Measurements from ENCODE around the gene FBXO27.

DNA sequence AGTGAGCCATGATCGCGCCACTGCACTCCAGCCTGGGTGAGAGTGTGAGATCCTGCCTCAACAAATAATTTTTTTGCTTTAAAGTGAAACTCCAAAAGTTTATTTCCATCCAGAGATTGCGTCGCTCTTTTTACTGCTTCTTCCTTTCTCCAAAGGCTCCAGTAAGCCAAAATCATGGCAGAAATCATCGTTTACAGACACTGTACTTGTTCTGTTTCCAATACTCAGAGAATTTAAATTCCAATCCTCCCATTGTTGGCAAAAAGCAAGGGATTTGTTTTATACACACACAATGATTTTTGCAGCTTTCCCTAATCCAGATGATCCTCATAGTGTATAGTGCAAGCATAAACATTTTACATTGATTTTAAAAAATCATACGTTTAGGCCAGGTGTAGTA lies 15.3 kb downstream of the FBXO27 start:
- TF ChIP-seq, protein P1, sequence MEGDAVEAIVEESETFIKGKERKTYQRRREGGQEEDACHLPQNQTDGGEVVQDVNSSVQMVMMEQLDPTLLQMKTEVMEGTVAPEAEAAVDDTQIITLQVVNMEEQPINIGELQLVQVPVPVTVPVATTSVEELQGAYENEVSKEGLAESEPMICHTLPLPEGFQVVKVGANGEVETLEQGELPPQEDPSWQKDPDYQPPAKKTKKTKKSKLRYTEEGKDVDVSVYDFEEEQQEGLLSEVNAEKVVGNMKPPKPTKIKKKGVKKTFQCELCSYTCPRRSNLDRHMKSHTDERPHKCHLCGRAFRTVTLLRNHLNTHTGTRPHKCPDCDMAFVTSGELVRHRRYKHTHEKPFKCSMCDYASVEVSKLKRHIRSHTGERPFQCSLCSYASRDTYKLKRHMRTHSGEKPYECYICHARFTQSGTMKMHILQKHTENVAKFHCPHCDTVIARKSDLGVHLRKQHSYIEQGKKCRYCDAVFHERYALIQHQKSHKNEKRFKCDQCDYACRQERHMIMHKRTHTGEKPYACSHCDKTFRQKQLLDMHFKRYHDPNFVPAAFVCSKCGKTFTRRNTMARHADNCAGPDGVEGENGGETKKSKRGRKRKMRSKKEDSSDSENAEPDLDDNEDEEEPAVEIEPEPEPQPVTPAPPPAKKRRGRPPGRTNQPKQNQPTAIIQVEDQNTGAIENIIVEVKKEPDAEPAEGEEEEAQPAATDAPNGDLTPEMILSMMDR (IDR thresholded peaks at IDR 0.05) = no peak
- TF ChIP-seq POLR2A (IDR thresholded peaks at IDR 0.05) = no peak

All from vagina (tissue), 2 donors.